T-helper 2 cell treated with Interferon-gamma antibody and Interleukin-4, amounts not matched to agents 100 ng/mL and 5 ng/mL, for 36 hours (primary cell): Measurements from ENCODE around the gene TIMM17A. TPM values are rescaled to one million over a fixed set of nuclear protein-coding genes. Genes with fewer than 3 reads are reported as not detected.

Source experiments
- intact Hi-C: fragments of 100-400 bp; cut with micrococcal nuclease; formaldehyde crosslinking; loops from one replicate; pipeline ENCODE4 v1.15.1; 2023
- total RNA-seq: library from RNA; stranded (reverse); gene quantifications from 2 replicates; pipeline ENCODE4 v1.2.3, GENCODE V29; 2022

The TIMM17A gene
- 63.0 and 67.4 TPM in 2 replicates for total RNA-seq

GRCh38 chr1:201955009-201955728 lies at the start of gene TIMM17A:
Gene TIMM17A (plus strand): TSS chr1:201955503. CDS start chr1:201955527, 24 bp downstream.
- intact Hi-C loops: loop anchor here (1.0 kb wide), 4 partner anchors 28 to 189 kb away; partner anchors contain the start of genes ARL8A and IPO9

- intact Hi-C loops: no loop called here
These were observed 49.0 kb upstream of the TIMM17A start for GRCh38 chr1:201906336-201906735.

GRCh38 chr1:201907621-201908020 lies 47.7 kb upstream of the TIMM17A start:
- intact Hi-C loops: no loop called here

DNA sequence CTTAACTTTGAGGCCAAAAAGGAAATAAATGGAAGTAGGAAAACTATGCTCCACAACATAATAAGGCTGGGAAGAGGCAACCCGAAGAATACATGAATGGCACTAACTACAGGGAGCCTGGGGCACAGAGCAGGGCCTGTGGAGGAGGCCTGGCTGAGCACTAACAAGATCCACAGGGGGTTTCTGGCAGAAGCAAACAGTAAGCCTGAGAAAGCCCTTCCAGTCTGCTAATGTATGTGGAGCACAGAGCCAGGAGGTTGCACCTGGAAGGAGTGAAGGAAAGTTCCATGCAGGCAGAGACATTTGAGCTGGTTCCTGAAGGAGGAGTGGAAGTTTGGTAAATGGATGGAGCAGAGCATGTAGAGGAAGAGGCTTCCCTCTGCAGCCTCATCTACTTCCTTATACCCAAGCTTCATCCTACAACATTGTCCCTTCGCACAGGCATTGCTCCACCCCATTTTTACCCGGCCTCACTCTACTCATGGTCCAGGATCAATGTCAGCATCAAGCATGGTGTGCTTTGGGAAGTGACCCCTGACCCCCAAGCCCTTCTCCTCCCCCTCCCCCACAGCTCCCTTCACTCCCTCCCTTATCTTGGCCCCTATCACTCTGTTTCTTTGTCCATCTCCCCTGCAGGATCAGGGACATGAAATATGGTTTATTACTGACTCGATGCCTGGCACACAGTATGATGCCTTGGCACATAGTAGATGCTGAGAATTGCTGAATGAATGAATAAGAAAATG lies 43.3 kb upstream of the TIMM17A start:
- intact Hi-C loops: no loop called here

GRCh38 chr1:201912832-201913231 lies 42.5 kb upstream of the TIMM17A start:
- intact Hi-C loops: no loop called here

- intact Hi-C loops: no loop called here
These were observed 40.7 kb upstream of the TIMM17A start for GRCh38 chr1:201914456-201915235.

DNA sequence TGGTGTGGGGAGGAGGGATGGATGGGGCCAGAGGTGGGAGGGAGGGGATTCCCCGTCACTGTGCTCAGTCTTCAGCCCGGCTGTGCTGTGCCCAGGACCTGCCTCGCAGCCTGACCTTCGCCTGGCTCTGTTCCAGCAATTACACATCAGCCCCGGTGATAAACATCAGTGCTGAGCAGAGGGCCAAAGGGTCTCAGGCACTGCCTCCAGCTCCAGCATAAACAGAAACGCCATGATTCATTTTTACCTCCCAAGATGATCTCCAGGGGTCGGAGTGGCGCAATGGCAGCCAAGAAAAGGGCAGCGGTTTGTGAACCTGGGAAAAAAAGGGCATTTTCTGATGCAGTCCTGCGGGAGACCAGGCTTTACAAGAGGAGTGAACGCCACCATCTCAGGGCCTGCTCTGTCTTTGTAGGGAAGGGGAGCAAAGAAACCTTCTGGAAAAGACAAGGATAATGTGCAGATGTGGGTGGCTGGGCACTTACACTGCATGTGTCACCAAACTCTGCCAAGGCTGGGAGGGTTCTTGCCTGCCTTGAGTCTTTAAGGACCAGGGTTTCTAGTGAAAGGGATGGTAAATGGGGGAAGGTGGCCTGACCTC lies 38.6 kb upstream of the TIMM17A start:
- intact Hi-C loops: no loop called here

- intact Hi-C loops: no loop called here
These were observed 37.8 kb upstream of the TIMM17A start for GRCh38 chr1:201917362-201918033.

DNA sequence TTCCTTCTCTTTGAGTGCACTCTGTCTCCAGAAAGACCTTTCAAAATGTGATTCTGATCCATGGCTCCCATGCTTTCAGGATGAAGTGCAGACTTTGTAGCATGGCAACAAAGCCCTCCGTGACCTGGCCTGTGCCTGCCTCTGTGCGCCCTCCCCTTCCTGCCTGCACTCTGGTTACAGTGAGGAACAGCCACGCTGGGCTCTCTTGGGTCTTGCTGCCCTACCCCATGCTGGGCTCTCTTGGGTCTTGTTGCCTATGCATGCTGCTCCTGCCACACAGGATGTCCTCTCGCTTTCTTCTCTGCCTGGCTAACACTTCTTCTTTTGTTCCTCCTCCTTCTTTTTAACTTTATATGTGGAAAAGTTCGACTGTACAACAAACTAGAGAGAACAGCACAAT lies 37.0 kb upstream of the TIMM17A start:
- intact Hi-C loops: no loop called here

DNA sequence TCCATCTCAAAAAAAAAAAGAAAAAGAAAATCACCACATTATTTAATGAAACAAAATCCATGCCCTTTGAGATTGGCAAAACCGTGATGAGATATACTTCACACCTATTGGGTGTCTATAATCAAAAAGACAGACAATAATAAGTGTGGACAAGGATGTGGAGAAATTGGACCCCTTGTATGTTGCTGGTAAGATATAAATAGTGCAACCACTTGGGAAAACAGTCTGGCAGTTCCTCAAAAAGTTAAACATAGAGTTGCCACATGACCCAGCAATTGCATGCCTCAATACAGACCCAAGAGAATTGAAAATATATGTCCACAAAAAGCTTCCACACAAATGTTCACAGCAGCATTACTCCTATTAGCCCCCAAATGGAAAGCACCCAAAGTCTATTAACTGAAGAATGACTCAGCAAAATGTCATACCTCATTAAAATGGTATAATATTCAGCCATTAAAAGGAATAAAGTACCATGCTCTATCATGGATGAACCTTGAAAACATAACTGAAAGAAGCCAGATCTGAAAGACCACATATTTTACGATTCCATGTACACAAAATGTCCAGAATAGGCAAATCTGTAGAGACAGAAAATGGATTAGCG lies 33.2 kb upstream of the TIMM17A start:
- intact Hi-C loops: no loop called here

DNA sequence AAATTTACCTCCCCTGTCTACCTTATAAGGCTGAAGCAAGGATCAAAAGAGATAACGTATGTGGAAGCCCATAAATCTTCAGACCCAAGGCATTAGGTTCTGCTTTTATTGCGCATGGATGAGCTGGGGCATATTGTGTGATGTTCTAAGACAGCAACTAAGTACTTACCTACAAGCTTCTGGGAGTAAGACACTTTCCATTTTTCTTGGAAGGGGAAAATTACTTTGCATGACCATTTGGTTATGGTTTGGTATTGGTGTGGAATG lies 30.1 kb upstream of the TIMM17A start:
- intact Hi-C loops: no loop called here

GRCh38 chr1:201925981-201926645 lies 29.2 kb upstream of the TIMM17A start:
- intact Hi-C loops: no loop called here

GRCh38 chr1:201928266-201928665 lies 27.0 kb upstream of the TIMM17A start:
- intact Hi-C loops: no loop called here

GRCh38 chr1:201930137-201930536 lies 25.2 kb upstream of the TIMM17A start:
- intact Hi-C loops: no loop called here

- intact Hi-C loops: no loop called here
These were observed 24.5 kb upstream of the TIMM17A start for GRCh38 chr1:201930803-201931202.

DNA sequence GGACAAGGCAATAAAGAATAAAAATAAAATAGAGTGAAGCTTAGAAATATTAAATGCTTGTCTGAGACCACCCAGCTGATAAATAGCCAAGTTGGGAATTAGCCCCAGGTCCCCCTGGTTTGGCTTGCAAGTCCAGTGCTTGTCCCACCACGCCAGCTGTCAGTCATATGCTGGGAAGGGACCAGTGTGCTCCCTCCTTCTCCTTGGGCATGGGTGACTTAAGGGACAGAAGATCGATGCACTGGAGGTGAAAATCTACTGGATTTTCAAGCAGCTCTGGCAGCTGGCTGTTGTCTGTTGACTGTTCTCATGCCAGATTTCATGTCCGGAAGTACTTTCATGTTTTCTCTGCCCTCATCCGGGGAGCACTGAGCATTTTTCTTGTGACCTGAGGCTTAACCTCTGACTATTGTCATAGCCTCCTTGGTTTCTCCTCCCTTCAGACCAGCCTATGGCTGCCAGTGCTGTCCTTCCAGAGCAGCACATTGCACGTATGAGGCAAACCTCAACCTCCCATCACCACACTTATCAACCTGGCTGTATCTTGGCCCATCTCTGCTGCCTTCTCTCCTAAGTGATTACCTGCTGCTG lies 21.4 kb upstream of the TIMM17A start:
- intact Hi-C loops: no loop called here

- intact Hi-C loops: no loop called here
These were observed 17.6 kb upstream of the TIMM17A start for GRCh38 chr1:201937624-201938213.

GRCh38 chr1:201938440-201939035 lies 16.8 kb upstream of the TIMM17A start:
- intact Hi-C loops: no loop called here

GRCh38 chr1:201939148-201939547 lies 16.2 kb upstream of the TIMM17A start:
- intact Hi-C loops: no loop called here
